T47D (cell line): Measurements from ENCODE around the gene SRP14.

Experiments
- DNase-seq, 2 experiments: peaks; one replicate each; pipeline versions ENCODE4 v3.0.0 to v3.0.0-alpha.2; 2011 to 2012; ENCODE audit warnings: low read depth in 1 of 2, low spot score in 1 of 2
- JUND ChIP-seq: IDR thresholded peaks from 2 replicates; pipeline ENCODE4 v1.6.1; 2012; ENCODE audit warnings: low read depth
- in situ Hi-C: cut with HindIII; loops from 2 replicates; pipeline ENCODE4 v1.10.0; 2016; ENCODE audit warnings: low sequenced_read_pairs, low pct_unique_long_range_greater_than_20kb

Gene SRP14

DNA sequence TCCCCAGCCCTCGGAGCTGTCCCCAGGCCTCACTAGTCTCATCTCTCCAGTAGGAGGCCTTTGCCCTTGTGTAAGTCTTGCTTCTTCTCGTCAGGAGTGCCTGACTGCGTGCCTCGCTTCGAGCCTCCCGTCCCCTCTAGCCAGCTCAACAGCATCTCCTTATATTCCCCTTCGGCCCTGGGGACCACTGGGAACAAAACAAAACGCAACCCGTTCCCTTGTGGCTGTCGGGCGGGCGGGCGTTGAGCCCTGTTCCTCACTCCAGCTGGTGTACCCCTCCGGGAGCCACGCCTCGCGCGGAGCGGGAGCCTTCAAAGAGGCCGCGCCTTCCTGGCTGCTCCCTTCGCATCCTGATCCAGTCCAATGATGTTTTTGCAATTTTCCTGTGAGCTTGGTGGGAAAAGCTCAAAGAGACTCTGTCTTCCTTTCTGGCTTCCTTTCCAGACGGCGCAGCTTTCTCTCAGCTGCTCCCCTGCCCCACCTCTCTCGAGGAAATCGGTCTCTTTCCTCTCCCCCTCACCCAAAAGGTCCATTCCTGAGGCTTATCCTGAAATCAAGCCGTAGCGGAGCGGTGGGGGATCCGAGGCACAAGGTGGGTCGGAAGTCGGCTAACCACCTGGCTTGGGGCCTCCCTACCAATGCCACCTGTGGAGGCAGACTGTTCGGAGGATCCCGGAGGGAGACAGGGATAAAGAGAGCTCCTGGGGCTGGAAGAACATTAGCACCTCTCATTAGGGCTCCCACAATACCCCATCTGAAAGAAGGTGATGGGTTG, 33.4 kb upstream of the SRP14 start:
- in situ Hi-C loops: no loop called here
- TF ChIP-seq JUND: no peak
- no peak for DNase-seq

DNA sequence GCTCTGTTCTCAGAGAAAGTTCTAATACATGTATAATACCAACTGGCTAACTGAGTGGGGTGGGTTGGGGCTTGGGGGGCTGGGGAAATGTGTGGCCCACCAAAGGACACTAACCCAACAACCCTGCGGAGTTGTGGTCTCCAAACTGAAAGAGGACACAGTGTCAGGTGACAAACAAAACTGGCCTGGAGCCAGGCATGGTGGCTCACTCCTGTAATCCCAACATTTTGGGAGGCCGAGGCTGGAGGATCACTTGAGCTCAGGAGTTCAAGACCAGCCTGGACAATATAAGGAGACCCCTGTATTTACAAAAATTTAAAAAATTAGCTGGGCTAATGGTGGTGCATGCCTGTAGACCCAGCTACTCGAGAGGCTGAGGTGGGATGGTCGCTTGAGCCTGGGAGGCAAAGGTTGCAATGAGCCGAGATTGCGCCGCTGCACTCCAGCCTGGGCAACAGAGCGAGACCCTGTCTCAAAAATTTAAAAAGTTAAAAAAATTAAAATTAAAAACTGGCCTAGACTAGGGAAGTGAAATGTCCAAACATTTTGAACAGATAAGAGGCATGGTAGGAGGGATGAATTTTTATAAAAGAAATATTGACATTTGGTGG, 31.7 kb upstream of the SRP14 start:
- in situ Hi-C loops: no loop called here
- TF ChIP-seq JUND: no peak
- DNase-seq: no peak

DNA sequence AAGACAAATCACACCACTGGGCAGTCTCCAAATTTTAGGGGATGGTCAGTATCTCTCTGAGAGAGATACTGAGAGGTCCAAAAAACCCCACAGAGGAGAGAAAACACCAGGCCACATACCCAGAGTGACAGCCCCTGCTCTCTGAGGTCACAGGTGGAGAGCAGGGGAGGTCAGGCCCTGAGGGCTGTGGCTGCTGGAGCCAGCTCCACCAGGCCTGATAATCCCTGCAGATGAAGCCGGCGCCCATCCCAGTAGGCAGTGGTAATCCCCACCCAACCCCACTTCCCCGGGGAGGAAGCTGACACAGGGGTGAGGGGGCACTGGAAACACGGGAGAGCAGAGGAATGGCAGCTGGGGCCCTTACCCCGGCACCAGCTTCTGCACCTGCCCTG, 31.2 kb upstream of the SRP14 start:
- TF ChIP-seq JUND: no peak
- in situ Hi-C loops: no loop called here
- DNase-seq: no peak

DNA sequence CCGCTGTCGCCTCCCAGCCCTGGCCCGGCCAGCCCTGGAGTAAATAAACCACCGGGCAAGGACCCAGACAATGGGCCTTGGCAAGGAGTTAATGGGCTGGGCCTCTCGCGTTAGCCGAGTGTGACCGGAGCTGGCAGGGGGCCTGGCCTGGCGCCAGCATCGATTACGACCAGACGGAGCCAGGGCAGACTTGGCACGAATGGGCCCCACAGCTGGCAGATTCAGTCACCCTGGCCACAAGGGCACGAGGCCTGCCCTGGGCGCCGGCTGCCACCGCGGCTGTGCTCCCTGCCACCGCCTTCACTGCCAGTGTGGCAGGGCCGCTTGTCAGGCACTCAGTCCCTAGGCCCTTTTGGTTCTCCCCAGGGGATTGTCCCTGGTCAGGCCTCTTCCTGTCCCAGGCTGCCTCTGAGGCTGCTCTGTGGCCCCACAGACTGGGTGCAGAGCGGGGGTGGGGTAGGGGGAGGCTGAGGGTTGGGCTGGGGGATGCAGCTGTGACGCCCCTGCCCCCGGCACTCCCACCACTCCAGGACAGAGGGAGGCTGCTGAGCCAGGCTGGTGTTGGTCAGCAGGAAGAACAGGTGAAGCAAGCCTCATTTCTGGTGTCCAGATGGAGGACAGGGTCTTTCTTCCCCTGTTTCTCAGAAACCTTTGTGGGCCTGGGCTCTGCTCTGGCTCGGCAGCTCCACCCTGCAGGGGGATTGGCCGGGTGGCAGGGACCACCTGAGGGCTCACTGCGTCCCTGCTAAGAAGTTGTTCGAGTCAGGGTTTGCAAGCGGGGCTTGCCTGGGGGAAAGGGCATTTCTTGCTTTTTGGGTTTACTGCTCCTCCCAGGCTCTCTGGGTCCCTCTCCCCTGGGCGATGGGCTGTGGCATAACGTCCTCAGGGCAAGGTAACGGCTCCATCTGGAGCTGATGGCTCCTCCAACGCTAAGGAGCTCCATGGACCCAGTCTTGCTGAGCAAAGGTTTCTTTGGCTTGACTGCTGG, 30.5 kb upstream of the SRP14 start:
- DNase-seq: peak; percentile 89 to 97
- TF ChIP-seq JUND: no peak
- in situ Hi-C loops: no loop called here

- DNase-seq: no peak
- in situ Hi-C loops: no loop called here
- TF ChIP-seq JUND: no peak
These were observed 29.1 kb upstream of the SRP14 start for GRCh38 chr15:40067921-40068624.

DNA sequence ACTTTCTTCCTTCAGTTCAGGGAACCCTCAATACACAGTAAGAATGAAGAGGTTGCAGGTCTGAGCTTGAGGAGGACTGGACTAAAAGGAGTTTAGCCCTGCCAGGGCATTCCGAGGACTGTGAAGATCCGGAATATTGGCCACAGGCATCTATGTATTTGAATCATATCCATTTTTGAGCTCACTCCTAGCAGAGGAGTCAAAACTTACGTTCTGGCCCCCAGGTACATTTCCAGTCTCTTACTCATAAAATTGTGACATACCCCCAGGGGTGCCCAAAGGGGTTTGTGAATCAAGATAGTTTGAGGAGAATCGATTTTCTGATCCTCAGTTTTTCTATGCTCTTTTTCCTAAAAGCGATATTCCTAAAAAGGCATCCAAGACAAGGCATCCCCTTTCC, 27.6 kb upstream of the SRP14 start:
- in situ Hi-C loops: no loop called here
- TF ChIP-seq JUND: no peak

GRCh38 chr15:40065166-40065565, 26.2 kb upstream of the SRP14 start:
- in situ Hi-C loops: no loop called here
- no peak for TF ChIP-seq JUND
- no peak for DNase-seq

More for the DNA sequence above, 27.6 kb upstream of the SRP14 start:
- no peak for DNase-seq

DNA sequence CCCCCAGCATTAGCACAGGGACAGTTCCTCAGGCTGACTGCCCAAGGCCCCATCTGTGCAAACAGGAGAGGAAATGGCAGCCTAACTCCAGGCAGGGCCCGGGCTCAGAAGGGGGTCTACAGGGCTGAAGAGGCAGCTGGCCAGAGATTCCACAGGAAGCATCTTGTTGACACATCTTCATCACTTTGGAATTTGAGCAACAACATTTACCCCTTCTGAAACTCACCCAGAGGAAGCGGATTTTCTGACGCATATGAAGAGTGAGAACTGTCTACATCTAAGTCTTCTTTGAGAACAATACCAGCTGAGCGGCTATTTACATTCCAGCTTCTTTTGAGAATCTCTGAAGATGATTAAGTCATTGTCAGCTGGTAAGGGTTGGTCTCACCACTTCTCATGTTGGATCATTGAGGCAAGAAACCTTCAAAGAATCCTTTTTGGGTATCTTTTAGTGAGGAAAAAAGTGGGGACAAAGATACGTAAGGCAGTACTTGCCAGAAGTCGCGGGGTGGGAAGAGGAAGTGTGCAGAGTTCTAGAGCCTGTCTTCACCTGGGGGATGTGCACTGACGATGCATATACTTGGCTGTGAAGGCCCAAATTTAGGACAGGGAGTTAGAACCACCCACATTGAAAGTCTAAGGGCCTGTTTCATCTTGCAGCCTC, 25.4 kb upstream of the SRP14 start:
- in situ Hi-C loops: no loop called here
- DNase-seq: no peak
- TF ChIP-seq JUND: no peak

DNA sequence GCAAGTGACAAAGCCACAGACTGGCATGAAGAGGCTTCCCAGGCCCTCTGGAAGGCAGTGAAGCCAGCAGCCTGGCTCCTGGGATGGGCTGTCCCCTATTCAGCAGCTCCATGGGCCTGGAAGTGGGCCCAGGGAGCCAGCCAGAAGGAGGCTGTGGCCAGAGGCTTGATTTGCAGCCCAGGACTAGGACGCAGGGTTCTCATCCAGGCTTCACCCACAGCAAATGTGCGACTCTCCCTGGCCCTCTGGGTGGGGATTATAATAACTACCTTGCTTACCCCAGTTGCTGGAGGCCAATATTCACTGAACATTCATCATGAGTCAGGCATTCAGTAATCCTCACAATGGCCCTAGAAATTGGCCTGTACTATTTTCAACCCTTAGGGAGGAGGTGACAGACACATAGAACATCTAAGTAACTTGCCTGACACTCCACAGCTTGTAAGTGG, 24.6 kb upstream of the SRP14 start:
- in situ Hi-C loops: no loop called here
- TF ChIP-seq JUND: no peak
- DNase-seq: no peak

GRCh38 chr15:40062816-40063562, 24.0 kb upstream of the SRP14 start:
- TF ChIP-seq JUND: no peak
- no peak for DNase-seq
- in situ Hi-C loops: no loop called here
